OCI-LY3 (cell line): ENCODE results near the gene DDX11.
"Not testable (repeated sequence)": the region's sequence is repeated elsewhere in the genome, so short reads cannot be mapped to it uniquely, and the experiment has no call there.

Experiments
- H2AFZ ChIP-seq: fragments of 200-600, 300-600 bp; shearing (Covaris generic); 2 replicates; pipeline ENCODE4 v1.6.0; 2014; ENCODE audit warnings: antibody characterized with exemption, low read depth, low read length
- H3K27ac ChIP-seq: fragments of 200-600, 300-600 bp; sonication (generic); 2 replicates; pipeline ENCODE4 v1.5.1; 2014; ENCODE audit warnings: mild to moderate bottlenecking, low read length, moderate library complexity, mixed read lengths
- H3K27me3 ChIP-seq: fragments of 200-600, 300-600 bp; sonication (generic); 2 replicates; pipeline ENCODE4 v1.6.1; 2014; ENCODE audit warnings: low read depth, low read length, mixed read lengths
- H3K36me3 ChIP-seq: fragments of 200-600, 300-600 bp; sonication (generic); replicated peaks from 2 replicates; pipeline ENCODE3; 2014; ENCODE audit warnings: low read depth, low read length, mixed read lengths
- H3K4me1 ChIP-seq: fragments of 300-600, 200-600 bp; sonication (generic); 2 replicates; pipeline ENCODE4 v1.6.1; 2014; ENCODE audit warnings: low read length, mixed read lengths
- H3K4me2 ChIP-seq: fragments of 200-600, 300-600 bp; sonication (generic); 2 replicates; pipeline ENCODE4 v1.6.1; 2014; ENCODE audit warnings: low read length, mixed read lengths
- H3K4me3 ChIP-seq: fragments of 300-600, 200-600 bp; sonication (generic); 2 replicates; pipeline ENCODE4 v1.5.1; 2014; ENCODE audit warnings: antibody characterized with exemption, mild to moderate bottlenecking, low read length, moderate library complexity
- H3K79me2 ChIP-seq: fragments of 300-600, 200-600 bp; shearing (Covaris generic); 2 replicates; pipeline ENCODE4 v1.6.1; 2014; ENCODE audit warnings: mild to moderate bottlenecking, low read length, mixed read lengths
- H3K9ac ChIP-seq: fragments of 300-600, 200-600 bp; shearing (Covaris generic); 2 replicates; pipeline ENCODE4 v1.6.0; 2014; ENCODE audit warnings: mild to moderate bottlenecking, low read length, moderate library complexity
- H3K9me3 ChIP-seq: fragments of 200-600, 300-600 bp; shearing (Covaris generic); 2 replicates; pipeline ENCODE4 v1.6.1; 2014; ENCODE audit warnings: low read length, mixed read lengths; ENCODE audit not compliant: insufficient read depth
- H4K20me1 ChIP-seq: fragments of 200-600, 300-600 bp; sonication (generic); 2 replicates; pipeline ENCODE4 v1.6.1; 2016; ENCODE audit warnings: low read length, mixed read lengths; ENCODE audit not compliant: insufficient read depth
- EZH2phosphoT487 ChIP-seq: fragments of 200-600 bp; shearing (Covaris generic); IDR thresholded peaks from 2 replicates; pipeline ENCODE4 v1.6.1; 2018; ENCODE audit warnings: antibody characterized with exemption, mixed run types, low read depth
- TF ChIP-seq, protein P1 (sequence below): fragments of 200-600, 300-600 bp; sonication (generic); IDR thresholded peaks from 2 replicates; pipeline ENCODE4 v1.5.1; 2014; ENCODE audit warnings: antibody characterized with exemption, low read length, low read depth

DDX11 gene

GRCh38 chr12:31041033-31041564 lies 32.6 kb upstream of the DDX11 start:
- no peaks in the 10 kb centered on the region for H3K4me1 ChIP-seq
- H2AFZ ChIP-seq = no peak overlapping the region
- no peaks in the 10 kb centered on the region for H3K36me3 ChIP-seq
- no peak overlapping the region for H3K4me2 ChIP-seq
- no peak overlapping the region for H3K9ac ChIP-seq
- no peaks in the 10 kb centered on the region for H3K79me2 ChIP-seq
- TF ChIP-seq, protein P1, sequence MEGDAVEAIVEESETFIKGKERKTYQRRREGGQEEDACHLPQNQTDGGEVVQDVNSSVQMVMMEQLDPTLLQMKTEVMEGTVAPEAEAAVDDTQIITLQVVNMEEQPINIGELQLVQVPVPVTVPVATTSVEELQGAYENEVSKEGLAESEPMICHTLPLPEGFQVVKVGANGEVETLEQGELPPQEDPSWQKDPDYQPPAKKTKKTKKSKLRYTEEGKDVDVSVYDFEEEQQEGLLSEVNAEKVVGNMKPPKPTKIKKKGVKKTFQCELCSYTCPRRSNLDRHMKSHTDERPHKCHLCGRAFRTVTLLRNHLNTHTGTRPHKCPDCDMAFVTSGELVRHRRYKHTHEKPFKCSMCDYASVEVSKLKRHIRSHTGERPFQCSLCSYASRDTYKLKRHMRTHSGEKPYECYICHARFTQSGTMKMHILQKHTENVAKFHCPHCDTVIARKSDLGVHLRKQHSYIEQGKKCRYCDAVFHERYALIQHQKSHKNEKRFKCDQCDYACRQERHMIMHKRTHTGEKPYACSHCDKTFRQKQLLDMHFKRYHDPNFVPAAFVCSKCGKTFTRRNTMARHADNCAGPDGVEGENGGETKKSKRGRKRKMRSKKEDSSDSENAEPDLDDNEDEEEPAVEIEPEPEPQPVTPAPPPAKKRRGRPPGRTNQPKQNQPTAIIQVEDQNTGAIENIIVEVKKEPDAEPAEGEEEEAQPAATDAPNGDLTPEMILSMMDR = no peak
- no peak for TF ChIP-seq EZH2phosphoT487
- H3K27me3 ChIP-seq = no peaks in the 10 kb centered on the region; the same call in none of the 2 replicates
- no peak overlapping the region for H3K4me3 ChIP-seq
- H3K9me3 ChIP-seq = no peaks in the 10 kb centered on the region
- H3K27ac ChIP-seq = no peak overlapping the region
- no peaks in the 10 kb centered on the region for H4K20me1 ChIP-seq

- not testable (repeated sequence) for H4K20me1 ChIP-seq, H3K4me2 ChIP-seq, H3K4me3 ChIP-seq, H3K36me3 ChIP-seq, H3K27me3 ChIP-seq, H3K9ac ChIP-seq, H3K27ac ChIP-seq, H2AFZ ChIP-seq, H3K9me3 ChIP-seq, H3K79me2 ChIP-seq
- H3K4me1 ChIP-seq = peaks cover 10% of the 10 kb centered on the region
These were observed 23.5 kb upstream of the DDX11 start for GRCh38 chr12:31050143-31050542.

- not testable (repeated sequence) for H3K36me3 ChIP-seq, H3K9me3 ChIP-seq, H3K27ac ChIP-seq, H4K20me1 ChIP-seq, H3K9ac ChIP-seq, H3K4me2 ChIP-seq, H3K79me2 ChIP-seq, H3K4me3 ChIP-seq, H3K27me3 ChIP-seq, H2AFZ ChIP-seq
- H3K4me1 ChIP-seq = peaks cover 10% of the 10 kb centered on the region
These were observed 23.1 kb upstream of the DDX11 start for GRCh38 chr12:31050548-31050947.

- H3K9ac ChIP-seq, H3K27ac ChIP-seq, H3K4me3 ChIP-seq, H3K79me2 ChIP-seq, H3K9me3 ChIP-seq, H3K36me3 ChIP-seq, H3K27me3 ChIP-seq, H4K20me1 ChIP-seq: not testable (repeated sequence)
- Histone ChIP-seq H3K4me2 (peak overlapping the region; percentile 42), H3K4me1 (peaks cover 16% of the 10 kb centered on the region), H2AFZ (peak overlapping the region; percentile 60; the same call in 1 of the 2 replicates)
These were observed 22.0 kb upstream of the DDX11 start for GRCh38 chr12:31051692-31052091.

DNA sequence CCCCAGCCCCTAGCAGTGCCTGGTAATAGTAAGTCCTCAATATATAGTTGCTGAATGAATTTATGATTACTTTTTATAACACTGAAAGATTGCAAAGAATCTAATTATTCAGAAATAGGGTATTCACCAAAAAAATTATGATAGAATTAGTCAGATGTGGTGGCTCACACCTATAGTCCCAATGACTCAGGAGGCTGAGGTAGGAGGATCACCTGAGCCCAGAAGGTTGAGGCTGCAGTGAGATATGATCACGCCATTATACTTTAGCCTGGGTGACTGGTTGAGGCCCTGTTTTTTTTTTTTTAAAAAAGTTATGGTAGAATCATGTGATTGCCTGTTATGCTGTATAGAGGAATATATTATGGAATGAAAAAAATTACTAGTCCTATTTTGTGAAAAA lies 21.5 kb upstream of the DDX11 start:
- not testable (repeated sequence) for H2AFZ ChIP-seq, H4K20me1 ChIP-seq, H3K9ac ChIP-seq, H3K36me3 ChIP-seq, H3K27me3 ChIP-seq, H3K79me2 ChIP-seq, H3K9me3 ChIP-seq, H3K27ac ChIP-seq, H3K4me3 ChIP-seq
- peaks cover 20% of the 10 kb centered on the region for H3K4me1 ChIP-seq
- peak overlapping the region; percentile 42 for H3K4me2 ChIP-seq

DNA sequence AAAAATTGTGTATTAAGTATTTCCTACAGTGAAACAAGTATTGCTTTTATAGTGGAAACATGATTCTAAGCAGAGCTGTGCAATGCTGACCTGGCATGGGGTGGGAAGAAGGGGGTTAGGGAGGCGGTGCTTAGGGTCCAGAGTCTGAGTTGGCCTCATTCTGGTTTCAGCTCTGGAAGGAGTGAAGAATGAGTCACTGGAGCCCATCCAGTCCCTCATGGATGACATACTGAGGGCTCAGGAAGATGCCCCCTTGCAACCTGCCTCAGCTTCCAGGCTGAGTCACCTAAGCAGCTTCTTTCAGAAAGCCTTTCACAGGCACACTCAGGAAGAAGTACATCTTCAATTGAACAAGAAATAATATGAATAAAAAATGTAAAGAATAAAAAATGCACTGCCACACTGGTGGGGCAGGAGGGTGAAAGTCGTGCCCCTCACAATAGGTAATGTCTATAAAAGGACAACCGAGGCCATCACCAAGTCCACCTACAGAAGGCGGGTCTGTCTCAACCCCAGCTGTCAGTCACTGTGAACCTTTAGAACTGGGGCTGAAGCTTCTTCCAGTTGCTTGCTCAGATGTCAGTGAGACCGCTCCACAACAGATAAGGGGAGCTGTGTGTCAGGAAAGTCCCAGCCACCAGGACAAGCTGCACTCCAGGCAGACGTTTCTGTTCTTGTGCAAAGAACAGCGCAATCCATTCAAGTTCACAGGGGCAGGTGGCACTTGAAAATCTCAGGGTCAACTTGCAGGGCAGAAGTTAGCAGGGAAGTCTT lies 20.8 kb upstream of the DDX11 start:
- H4K20me1 ChIP-seq, H3K27ac ChIP-seq, H3K4me2 ChIP-seq, H3K9me3 ChIP-seq, H3K9ac ChIP-seq, H3K36me3 ChIP-seq, H3K4me3 ChIP-seq, H2AFZ ChIP-seq, H3K79me2 ChIP-seq, H3K27me3 ChIP-seq: not testable (repeated sequence)
- H3K4me1 ChIP-seq = peaks cover 27% of the 10 kb centered on the region
